GM18511 (cell line): ENCODE data around the gene ZC3H7B.

Source experiments
- ATAC-seq: cut with Tn5 transposase; IDR thresholded peaks from one replicate; pipeline ENCODE4 v1.9.1; 2021; ENCODE audit warnings: mild to moderate bottlenecking, moderate library complexity; ENCODE audit not compliant: unreplicated experiment

ZC3H7B gene

DNA sequence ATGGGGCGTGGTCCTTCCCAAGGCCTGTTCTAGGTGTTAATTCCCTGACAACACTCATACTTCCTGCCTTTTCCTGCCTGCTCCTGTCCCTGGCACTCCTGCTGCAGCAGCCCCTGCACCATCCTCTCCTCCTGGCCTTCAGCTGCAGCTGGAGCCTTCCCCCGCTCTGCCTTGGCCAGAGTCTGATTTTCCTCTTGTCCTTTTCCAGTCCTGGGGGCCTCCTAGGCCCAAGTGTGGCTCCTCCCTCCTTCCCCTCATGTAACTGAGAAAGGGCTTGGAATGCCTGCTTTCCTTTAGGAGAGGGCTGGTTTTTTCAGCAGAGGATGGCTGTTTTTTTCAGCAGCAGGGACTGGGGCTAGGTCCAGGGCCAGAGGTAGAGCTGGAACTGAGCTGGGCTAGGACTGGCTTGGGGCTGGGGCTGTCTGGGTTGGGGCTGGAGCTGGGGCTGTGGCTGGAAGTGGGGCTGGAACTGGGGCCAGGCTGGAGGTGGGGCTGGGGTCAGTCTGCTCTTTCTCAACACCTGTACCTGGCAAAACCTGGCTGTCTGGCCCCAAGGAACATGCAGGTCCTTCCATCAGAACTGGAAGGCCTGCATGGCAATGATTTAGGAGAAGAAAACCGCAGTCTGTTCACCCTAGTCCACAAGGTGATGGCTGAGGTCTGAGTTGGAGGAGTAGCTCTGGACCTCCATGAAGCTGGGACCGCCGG is 23.6 kb downstream of the ZC3H7B start:
- no peak for ATAC-seq

DNA sequence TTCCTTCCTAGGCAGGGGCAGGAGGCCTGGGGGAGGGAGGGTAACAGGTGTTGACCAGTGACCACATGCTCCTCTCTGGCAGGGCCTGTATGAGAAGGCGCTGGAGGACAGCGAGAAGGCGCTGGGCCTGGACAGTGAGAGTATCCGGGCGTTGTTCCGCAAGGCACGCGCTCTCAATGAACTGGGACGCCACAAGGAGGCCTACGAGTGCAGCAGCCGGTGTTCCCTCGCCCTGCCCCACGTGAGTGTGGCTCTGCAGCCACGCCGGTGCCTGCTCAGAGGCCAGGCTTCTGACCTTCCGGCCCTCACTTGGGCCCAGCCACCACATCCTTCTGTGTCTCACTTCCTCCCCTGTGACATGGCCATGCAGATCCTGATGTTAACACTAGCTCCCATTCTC is 25.8 kb downstream of the ZC3H7B start:
- ATAC-seq, result no peak

DNA sequence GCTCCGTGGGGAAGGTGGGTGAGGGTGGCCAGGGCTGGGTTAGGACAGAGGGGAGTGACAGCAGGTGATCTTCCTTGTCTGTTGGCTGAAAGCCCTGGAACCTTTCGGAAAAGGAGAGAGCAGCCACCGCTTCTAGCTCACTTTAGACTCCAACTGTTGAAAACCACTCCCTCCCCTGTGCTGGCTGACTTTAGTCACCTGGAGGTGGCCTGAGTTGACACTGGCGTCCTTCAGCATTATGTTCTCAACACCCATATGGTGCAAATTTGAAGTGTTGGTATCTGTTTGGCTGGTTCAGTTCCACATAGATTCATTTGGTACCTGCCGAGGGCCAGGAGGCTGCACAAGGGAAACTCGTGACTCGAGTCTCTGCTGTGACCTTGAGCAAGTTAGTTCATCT is 28.8 kb downstream of the ZC3H7B start:
- no peak for ATAC-seq

GRCh38 chr22:41332217-41332939 is 31.1 kb downstream of the ZC3H7B start:
- ATAC-seq, result no peak

DNA sequence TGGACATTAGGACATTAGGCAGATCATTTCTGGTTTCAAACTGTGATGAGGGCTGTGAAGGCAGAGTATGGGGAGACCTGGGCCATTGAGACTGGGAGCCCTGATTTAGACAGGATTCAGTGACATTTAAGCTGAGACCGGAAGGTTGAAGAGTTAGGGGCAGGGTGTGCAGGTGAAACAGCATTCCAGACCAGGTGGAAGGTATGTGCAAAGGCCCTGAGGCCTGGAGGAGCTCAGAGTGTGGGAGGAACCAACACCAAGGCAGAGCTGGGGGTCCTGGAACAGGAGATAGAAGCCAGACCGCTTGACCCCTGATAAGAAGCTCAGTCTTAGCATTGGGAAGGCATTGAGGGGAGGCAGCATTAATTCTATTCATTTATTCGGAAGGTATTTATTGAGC is 32.5 kb downstream of the ZC3H7B start:
- ATAC-seq, result no peak

DNA sequence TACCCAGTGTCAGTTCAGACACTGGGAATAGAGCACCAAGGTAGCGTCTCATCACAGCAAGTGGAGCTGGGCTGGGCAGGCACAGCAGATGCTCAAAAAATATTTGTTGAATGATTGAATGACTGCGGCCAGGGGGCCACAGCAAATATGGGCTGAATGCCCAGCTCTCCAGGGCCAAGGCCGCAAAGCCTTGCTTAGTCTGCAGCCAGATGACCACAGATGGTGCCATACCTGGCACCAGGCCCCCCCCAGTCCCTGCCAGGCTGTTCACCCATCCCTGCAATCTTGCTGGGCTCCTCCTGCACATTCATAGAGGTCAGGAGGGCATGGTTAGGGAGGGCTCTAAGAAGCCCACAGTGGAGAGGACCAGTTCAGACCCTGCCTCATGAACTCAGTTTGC is 32.9 kb downstream of the ZC3H7B start:
- no peak for ATAC-seq

- no peak for ATAC-seq
Observed at GRCh38 chr22:41334951-41335635, 33.8 kb downstream of the ZC3H7B start.

DNA sequence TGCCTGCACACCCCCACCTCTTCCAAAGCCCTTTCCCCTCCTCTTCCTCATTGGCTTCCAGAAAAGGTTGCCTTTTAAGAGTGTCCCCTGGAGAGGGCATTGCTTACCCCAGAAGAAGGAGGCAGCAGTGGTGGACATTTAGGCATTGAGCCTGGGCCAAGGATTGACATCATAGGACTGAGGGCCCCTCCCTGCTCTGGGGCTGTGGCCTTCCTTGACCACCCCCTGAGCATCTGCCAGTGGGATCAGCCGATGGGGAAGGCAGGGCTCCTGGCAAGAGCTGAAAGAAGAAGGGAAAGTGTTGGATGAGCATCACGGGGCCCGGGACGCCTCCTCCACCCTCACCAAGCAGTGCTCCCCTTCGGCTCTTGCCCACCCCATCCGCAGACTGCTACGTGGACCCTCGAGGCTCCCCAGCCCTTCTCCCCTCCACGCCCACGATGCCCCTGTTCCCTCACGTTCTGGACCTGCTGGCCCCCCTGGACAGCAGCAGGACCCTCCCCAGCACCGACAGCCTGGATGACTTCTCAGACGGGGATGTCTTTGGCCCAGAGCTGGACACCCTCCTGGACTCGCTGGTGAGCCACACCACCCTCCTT is 37.4 kb downstream of the ZC3H7B start:
- no peak for ATAC-seq

GRCh38 chr22:41339823-41340222 is 38.5 kb downstream of the ZC3H7B start:
- ATAC-seq, result no peak

- no peak for ATAC-seq
Observed at GRCh38 chr22:41340357-41340756, 39.0 kb downstream of the ZC3H7B start.

GRCh38 chr22:41341012-41341411 is 39.7 kb downstream of the ZC3H7B start:
- no peak for ATAC-seq

GRCh38 chr22:41341990-41342389 is 40.7 kb downstream of the ZC3H7B start:
- ATAC-seq, result no peak

GRCh38 chr22:41343300-41343699 is 42.0 kb downstream of the ZC3H7B start:
- no peak for ATAC-seq

- ATAC-seq, result no peak
Observed at GRCh38 chr22:41343717-41344116, 42.4 kb downstream of the ZC3H7B start.

- no peak for ATAC-seq
Observed at GRCh38 chr22:41344189-41344788, 43.0 kb downstream of the ZC3H7B start.

DNA sequence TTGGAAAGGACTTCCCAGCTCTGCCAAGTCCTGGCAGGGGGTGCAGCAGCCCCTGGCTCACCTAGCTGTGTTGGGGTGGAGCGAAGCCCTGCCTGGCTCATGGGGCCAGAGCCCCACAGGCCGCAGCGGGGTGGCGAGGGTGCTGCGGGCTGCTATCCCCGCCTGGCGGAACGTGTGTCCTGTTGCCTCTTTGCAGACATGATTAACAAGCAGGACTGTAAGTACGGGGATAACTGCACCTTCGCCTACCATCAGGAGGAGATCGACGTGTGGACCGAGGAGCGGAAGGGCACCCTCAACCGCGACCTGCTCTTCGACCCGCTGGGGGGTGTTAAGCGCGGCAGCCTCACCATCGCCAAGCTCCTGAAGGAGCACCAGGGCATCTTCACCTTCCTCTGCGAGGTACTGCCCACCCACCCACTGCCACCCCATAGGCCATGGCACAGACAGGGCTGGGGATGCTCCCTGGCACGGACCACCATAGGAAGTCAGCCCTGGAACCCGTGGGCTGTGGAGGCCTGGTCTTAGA is 44.5 kb downstream of the ZC3H7B start:
- ATAC-seq, result no peak

- no peak for ATAC-seq
Observed at GRCh38 chr22:41347066-41347859, 45.9 kb downstream of the ZC3H7B start.

- no peak for ATAC-seq
Observed at GRCh38 chr22:41348964-41349484, 47.7 kb downstream of the ZC3H7B start.

DNA sequence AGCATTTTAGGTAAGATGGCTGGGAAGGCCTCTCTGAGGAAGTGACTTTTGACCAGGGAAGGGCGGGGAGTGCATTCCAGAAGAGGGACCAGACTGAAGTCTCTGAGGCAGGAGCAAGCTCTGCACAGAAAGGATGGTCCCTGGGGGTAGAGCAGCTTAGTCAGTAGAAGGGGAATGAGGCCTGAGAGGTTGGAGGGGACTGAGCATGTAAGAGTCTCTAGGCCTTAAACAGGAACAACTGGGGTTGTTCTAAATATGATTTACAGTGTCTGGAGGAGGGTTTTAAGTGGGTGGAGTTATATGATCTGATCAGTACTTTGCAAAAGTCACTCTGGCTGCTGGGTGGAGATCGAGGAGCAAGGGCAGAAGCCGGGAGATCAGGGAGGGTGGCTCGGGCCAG is 48.8 kb downstream of the ZC3H7B start:
- ATAC-seq, result no peak

- no peak for ATAC-seq
Observed at GRCh38 chr22:41351011-41351410, 49.7 kb downstream of the ZC3H7B start.
